Ascending aorta (tissue), 2 donors: Measurements from ENCODE around the gene EFR3B. TPM values are rescaled to one million over a fixed set of nuclear protein-coding genes. Genes with fewer than 3 reads are reported as not detected.

Experiments used
- DNase-seq, 2 donors: peaks; one replicate each; pipeline ENCODE4 v3.0.0-alpha.2; 2019; ENCODE audit warnings: low spot score in 2 of 2
- H3K27ac ChIP-seq, 2 donors: fragments of 200-600 bp; sonication (generic); one replicate each; pipeline ENCODE4 v1.5.1; 2016 to 2017; ENCODE audit warnings: mild to moderate bottlenecking in 1 of 2
- H3K27me3 ChIP-seq: fragments of 200-600 bp; sonication (generic); one replicate; pipeline ENCODE4 v1.5.1; 2017
- H3K36me3 ChIP-seq, 2 donors: fragments of 200-600 bp; sonication (generic); one replicate each; pipeline ENCODE4 v1.5.1; 2016
- H3K4me1 ChIP-seq, 2 donors: fragments of 200-600 bp; sonication (generic); one replicate each; pipeline ENCODE4 v1.5.1; 2016 to 2017; ENCODE audit warnings: mild to moderate bottlenecking in 1 of 2
- H3K4me3 ChIP-seq, 2 donors: fragments of 200-600 bp; sonication (generic); one replicate each; pipeline ENCODE4 v1.5.1; 2016 to 2017; ENCODE audit warnings: mild to moderate bottlenecking in 1 of 2
- H3K9me3 ChIP-seq, 2 donors: fragments of 200-600 bp; sonication (generic); one replicate each; pipeline ENCODE4 v1.5.1; 2016
- CTCF ChIP-seq, 3 experiments: fragments of 200-600 bp in 2 of 3; fragments of 450-650 bp in 1 of 3; sonication (generic) in 2 of 3; IDR thresholded peaks; one replicate each; pipeline ENCODE4 v1.5.1; 2016 to 2019; ENCODE audit warnings: antibody characterized with exemption in 3 of 3, mild to moderate bottlenecking in 1 of 3, moderate library complexity in 1 of 3
- intact Hi-C: fragments of 100-400 bp; cut with DNase I; formaldehyde crosslinking; loops from one replicate; pipeline ENCODE4 v1.15.1; 2023
- total RNA-seq: library from RNA; depleted of rRNA; stranded (reverse); fragments of >200 nt; gene quantifications from one replicate; pipeline ENCODE4 v1.1.0, GENCODE V29; 2016

The EFR3B gene
- total RNA-seq, 1 donor from 2014 or later: 0.32 TPM

DNA sequence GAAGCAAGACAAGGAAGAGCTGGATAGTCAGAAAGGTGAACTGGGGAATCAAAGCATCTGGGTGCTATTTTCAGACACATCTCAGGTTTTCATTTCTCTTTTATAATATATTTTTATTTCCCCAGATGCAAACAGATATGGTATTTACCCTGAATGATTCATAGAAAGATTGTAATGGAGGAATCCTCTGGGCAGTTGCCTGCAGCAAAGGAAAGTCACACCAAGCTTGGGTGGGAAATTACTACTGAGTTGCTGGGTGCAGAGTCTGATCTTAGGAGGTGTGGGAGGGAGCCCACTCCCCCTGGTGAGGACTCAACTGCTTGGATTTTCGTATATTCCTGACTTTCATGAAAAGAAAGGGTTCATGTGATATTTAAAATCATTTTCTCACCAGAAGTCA, 2.1 kb downstream of the EFR3B start:
- TF ChIP-seq CTCF (IDR thresholded peaks at IDR 0.05): no peak
- H3K27ac ChIP-seq: no peak overlapping the region
- H3K9me3 ChIP-seq: no peaks in the 10 kb centered on the region
- DNase-seq: no peak
- intact Hi-C loops: loop anchor here (5.0 to 10.0 kb wide), 3 partner anchors 122 to 1678 kb away; partner anchors contain the start of genes ADCY3, ADGRF3 and SELENOI
- H3K27me3 ChIP-seq: no peaks in the 10 kb centered on the region
- H3K4me1 ChIP-seq: peaks cover 2 to 16% of the 10 kb centered on the region in 2 donors
- H3K4me3 ChIP-seq: no peak overlapping the region
- H3K36me3 ChIP-seq: no peaks in the 10 kb centered on the region

DNA sequence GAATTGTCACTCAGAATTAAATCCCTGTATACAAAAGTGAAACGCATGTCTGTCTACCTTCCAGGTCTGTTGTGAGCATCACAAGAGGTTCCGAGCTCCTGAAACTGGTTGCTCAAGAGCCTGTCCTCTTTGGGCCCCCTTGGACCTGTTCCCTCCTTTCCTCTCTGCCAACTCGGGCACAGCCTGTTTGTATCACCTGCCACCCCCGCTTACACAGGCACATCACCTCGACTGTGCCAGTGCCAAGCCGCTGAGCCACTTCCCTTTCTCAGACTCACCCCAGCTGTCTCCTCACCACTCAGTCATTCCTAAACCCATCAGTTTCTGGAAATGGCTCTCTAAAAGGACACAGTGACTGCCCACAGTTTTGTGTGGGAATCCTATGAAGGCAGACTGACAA, 3.1 kb downstream of the EFR3B start:
- no peaks in the 10 kb centered on the region for H3K27me3 ChIP-seq
- H3K27ac ChIP-seq: no peak overlapping the region
- TF ChIP-seq CTCF (IDR thresholded peaks at IDR 0.05): no peak
- no peaks in the 10 kb centered on the region for H3K9me3 ChIP-seq
- no peak overlapping the region for H3K4me3 ChIP-seq
- peaks cover 2 to 16% of the 10 kb centered on the region in 2 donors for H3K4me1 ChIP-seq
- no peak for DNase-seq
- no peaks in the 10 kb centered on the region for H3K36me3 ChIP-seq
- intact Hi-C loops: loop anchor here (5.0 to 10.0 kb wide), 3 partner anchors 123 to 1677 kb away; partner anchors contain the start of genes ADCY3, ADGRF3 and SELENOI

DNA sequence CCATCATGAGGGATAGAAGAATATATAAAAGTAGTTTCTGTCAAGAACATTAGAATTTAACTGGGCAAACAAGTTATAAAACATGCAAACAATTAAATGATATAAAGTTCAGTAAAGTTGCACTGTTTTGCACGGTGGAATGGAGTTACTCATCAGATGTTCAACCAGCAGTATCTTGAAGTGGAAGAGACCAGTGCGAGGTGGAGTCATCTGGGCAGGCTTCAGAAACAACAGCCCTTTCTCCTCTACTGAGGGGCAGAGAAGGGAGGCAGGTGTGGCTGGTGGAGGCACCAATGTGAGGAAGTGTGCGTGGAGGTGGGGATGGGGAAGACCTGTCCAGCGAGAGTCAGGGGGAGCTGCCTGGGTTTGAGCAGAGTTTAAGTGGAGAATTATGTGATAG, 7.5 kb downstream of the EFR3B start:
- intact Hi-C loops: loop anchor here (10.0 kb wide), 1 partner anchor 1295 kb away; the partner anchor contains the start of genes ADGRF3 and SELENOI
- no peak overlapping the region for H3K4me3 ChIP-seq
- H3K36me3 ChIP-seq: no peaks in the 10 kb centered on the region
- TF ChIP-seq CTCF (IDR thresholded peaks at IDR 0.05): no peak
- H3K4me1 ChIP-seq: no peaks in the 10 kb centered on the region
- no peaks in the 10 kb centered on the region for H3K9me3 ChIP-seq
- H3K27me3 ChIP-seq: no peaks in the 10 kb centered on the region
- no peak overlapping the region for H3K27ac ChIP-seq
- no peak for DNase-seq

GRCh38 chr2:25050128-25050527, 8.3 kb downstream of the EFR3B start:
- no peak for TF ChIP-seq CTCF (IDR thresholded peaks at IDR 0.05)
- no peaks in the 10 kb centered on the region for H3K9me3 ChIP-seq
- no peaks in the 10 kb centered on the region for H3K36me3 ChIP-seq
- H3K4me3 ChIP-seq: no peak overlapping the region
- H3K4me1 ChIP-seq: no peaks in the 10 kb centered on the region
- intact Hi-C loops: no loop called here
- no peaks in the 10 kb centered on the region for H3K27me3 ChIP-seq
- no peak for DNase-seq
- no peak overlapping the region for H3K27ac ChIP-seq

GRCh38 chr2:25053041-25053440, 11.2 kb downstream of the EFR3B start:
- intact Hi-C loops: no loop called here
- H3K4me3 ChIP-seq: no peak overlapping the region
- no peaks in the 10 kb centered on the region for H3K4me1 ChIP-seq
- H3K36me3 ChIP-seq: no peaks in the 10 kb centered on the region
- H3K27me3 ChIP-seq: no peaks in the 10 kb centered on the region
- H3K27ac ChIP-seq: no peak overlapping the region
- no peaks in the 10 kb centered on the region for H3K9me3 ChIP-seq
- no peak for DNase-seq
- TF ChIP-seq CTCF (IDR thresholded peaks at IDR 0.05): no peak

DNA sequence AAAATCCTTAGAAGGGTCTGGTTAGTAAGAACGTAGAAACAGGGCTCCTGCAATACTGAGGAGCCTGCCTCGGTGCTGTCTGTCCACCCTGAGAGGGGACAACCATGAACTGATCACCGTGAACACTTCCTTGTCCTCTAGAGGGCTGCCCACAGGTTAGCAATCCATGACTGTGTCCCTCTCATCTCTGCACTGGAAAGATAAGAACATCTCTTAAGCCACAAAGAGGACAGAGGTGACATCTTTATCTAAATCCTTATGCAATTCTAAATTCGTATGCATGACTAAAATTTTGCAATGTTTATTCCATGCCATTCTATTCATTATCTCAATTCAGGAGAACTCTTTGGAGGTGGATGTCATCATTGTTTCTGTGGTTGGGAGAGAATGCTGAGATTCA, 12.8 kb downstream of the EFR3B start:
- no peaks in the 10 kb centered on the region for H3K36me3 ChIP-seq
- H3K4me1 ChIP-seq: no peaks in the 10 kb centered on the region
- no peaks in the 10 kb centered on the region for H3K27me3 ChIP-seq
- no peak for DNase-seq
- TF ChIP-seq CTCF (IDR thresholded peaks at IDR 0.05): no peak
- H3K4me3 ChIP-seq: no peak overlapping the region
- H3K27ac ChIP-seq: no peak overlapping the region
- intact Hi-C loops: no loop called here
- H3K9me3 ChIP-seq: no peaks in the 10 kb centered on the region
